GM20000 (cell line): ENCODE data around the gene KRTAP4-9.
"Not testable (repeated sequence)": the region's sequence is repeated elsewhere in the genome, so short reads cannot be mapped to it uniquely, and the experiment has no call there.

ENCODE experiments used
- DNase-seq: peaks from one replicate; pipeline ENCODE4 v3.0.0; 2012; ENCODE audit warnings: low spot score
- CTCF ChIP-seq: IDR thresholded peaks from 2 replicates; pipeline ENCODE4 v1.5.1; 2012; ENCODE audit warnings: mild to moderate bottlenecking, control low read depth; ENCODE audit errors: extremely low read depth, missing control alignments

Gene KRTAP4-9

DNA sequence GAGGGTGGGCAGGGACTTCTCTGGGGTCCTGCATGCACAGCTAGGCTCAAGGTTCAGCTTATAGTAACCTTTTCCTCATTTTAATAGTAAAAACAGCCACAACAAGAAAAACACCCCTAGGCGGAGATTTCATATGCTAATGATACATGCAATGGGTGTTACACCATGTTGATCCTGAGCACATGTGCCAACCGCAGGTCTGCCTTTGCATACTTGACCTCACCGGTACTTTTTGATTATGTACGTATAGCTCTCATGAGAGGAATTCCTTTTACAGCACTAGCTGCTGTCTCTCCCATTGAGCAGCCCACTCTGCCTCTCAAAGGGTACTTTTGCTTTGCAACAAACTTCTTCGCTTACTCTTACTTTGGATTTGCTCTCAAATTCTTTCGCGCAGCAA is 9.1 kb upstream of the KRTAP4-9 start:
- TF ChIP-seq CTCF: no peak
- DNase-seq: no peak

GRCh38 chr17:41098042-41098441 is 7.1 kb upstream of the KRTAP4-9 start, which contains the start of gene KRTAP4-8:
TSS of gene KRTAP4-8 (minus strand) at chr17:41098142. CDS start at chr17:41098084, 58 bp downstream.
- TF ChIP-seq CTCF: no peak
- DNase-seq: no peak

- TF ChIP-seq CTCF: no peak
- DNase-seq: no peak
Measured at GRCh38 chr17:41098481-41098880, 6.7 kb upstream of the KRTAP4-9 start.

DNA sequence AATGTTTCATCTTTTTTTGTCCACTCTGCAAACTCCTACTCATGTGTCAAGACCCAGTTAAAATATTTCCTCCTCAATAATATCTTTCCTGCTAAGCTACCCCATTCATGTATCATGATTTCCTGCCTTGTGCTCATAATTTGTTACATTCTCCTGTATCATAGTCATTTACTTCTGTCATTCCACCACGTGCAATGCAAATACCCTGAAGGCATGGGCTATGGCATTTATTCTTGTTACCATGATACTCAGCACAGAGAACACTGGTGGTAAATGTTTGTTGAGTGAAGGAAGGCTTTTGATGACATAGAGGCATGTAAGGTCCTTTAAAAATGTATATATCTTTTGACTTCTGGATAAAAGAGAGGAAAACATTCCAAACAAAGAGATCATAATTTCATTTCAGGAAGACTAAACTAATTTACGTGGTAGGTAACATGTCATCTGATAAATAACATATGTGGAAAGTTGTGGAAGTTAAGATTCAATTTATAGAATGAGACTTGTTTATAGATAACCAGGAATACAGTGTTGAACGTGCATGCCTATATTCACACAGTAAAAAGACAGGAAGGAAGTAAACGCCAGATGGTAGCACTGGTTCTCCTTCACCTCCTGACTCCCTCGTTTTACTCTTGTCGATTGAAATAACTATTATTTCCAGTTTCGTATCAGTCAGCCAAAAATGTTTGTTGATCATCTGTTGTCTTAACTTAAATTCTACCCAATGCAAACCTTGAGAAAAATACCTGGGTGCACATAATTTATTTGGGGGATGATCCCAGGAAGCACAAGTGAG is 5.3 kb upstream of the KRTAP4-9 start:
- DNase-seq: not testable (repeated sequence)

DNA sequence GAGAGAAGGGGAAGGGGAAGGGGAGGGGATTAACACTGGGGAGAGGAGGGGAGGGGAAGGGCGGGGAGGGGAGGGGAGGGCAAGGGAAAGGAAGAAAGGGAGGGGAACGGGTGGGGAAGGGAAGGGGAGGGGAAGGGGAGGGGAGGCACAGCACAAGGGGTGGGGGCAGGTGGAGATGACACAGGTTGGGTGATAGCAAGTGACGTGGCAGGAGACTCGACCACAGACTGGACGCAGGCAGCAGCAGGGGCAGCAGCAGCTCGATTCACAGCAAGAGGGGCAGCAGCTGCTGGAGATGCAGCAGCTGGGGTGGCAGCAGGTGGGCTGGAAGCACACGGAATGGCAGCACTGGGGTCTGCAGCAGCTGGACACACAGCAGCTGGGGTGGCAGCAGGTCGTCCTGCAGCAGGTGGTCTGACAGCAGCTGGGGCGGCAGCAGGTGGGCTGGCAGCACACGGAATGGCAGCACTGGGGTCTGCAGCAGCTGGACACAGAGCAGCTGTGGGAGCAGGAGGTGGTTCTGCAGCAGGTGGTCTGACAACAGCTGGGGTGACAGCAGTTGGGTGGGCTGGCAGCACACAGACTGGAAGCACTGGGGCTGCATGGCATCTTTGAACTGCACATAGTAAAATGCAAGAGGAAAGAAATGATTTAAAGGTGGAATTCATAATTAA is 3.5 kb upstream of the KRTAP4-9 start, which contains the start of gene KRTAP4-16:
Gene KRTAP4-16, minus strand, starts transcription at position 624 of the 674 bp plus-strand sequence. Its CDS starts 0 bp downstream, at position 624.
- no peak for TF ChIP-seq CTCF
- no peak for DNase-seq

DNA sequence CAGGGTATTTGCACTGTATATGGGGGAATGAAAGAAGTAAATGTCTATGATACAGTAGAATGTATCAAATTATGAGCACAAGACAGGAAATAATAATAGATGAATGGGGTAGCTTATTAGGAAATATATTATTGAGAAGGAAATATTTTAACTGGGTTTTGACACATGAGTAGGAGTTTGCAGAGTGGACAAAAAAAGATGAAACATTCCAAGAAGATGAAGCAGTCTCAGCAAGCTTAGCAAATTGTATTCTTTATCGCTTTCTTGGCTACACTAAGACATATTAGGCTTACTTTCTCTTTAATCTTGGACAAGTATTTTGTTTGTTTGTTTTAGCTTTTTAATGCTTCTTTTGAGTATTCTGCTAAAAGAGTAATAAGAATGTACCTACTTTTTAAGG is 1.3 kb upstream of the KRTAP4-9 start:
- TF ChIP-seq CTCF: no peak
- no peak for DNase-seq

DNA sequence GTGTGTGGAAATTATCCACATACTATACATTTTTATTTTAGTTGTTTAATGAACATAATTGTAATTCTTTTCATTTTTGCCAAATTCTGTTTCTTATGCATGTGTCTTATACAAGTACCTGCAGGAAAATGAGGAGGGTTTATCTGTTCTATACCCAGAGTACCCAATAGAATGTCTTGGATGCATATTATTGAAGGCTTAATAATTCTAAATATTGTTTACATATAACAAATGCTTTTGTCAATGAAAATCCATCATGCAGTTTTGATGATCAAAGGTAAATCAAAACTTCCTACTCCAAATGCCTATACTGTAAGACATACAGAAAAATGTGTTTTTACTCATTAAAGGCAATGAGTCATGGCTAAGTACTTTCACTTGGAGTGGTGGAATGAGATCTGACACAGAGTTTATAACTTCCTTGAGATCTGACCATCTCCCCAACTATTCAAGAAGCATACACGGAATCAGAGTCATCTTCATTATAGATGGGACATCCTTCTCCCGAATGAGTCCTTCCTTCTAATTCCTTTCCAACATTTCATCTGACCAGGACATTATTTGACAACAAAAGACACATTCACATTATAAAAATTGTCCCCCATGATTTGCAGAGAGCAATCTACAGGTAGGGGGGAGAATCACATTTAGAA is 677 bp upstream of the KRTAP4-9 start:
- not testable (repeated sequence) for DNase-seq

GRCh38 chr17:41107941-41108450 is 2.8 kb downstream of the KRTAP4-9 start:
- TF ChIP-seq CTCF: no peak
- DNase-seq: no peak

- not testable (repeated sequence) for DNase-seq
Measured at GRCh38 chr17:41108728-41109386, 3.7 kb downstream of the KRTAP4-9 start.
